Right lobe of liver (tissue), 6 donors: Measurements from ENCODE around the gene HDAC7. TPM values are rescaled to one million over a fixed set of nuclear protein-coding genes. Genes with fewer than 3 reads are reported as not detected.

Source experiments
- ATAC-seq, 4 donors: fragments of 200-7000 bp; cut with Tn5 transposase; one replicate each; pipeline ENCODE4 v1.9.1; 2020; ENCODE audit warnings: mild to moderate bottlenecking in 4 of 4, moderate library complexity in 4 of 4
- DNase-seq, 3 donors: peaks; one replicate each; pipeline ENCODE4 v3.0.0-alpha.2; 2020
- H3K27ac ChIP-seq, 3 donors: fragments of 200-600 bp; one replicate each; pipeline ENCODE4 v1.8.0; 2022
- H3K27me3 ChIP-seq, 2 donors: fragments of 200-600 bp; one replicate each; pipeline ENCODE4 v1.8.0; 2022
- H3K36me3 ChIP-seq, 4 donors: fragments of 200-600 bp; sonication (generic) in 1 of 4; one replicate each; pipeline versions ENCODE4 v1.5.1 to v1.8.0; 2017 to 2022; ENCODE audit warnings: control low read depth in 1 of 4
- H3K4me1 ChIP-seq, 4 donors: fragments of 200-600 bp; sonication (generic) in 1 of 4; one replicate each; pipeline versions ENCODE4 v1.5.1 to v1.8.0; 2017 to 2022; ENCODE audit warnings: control low read depth in 1 of 4
- H3K4me3 ChIP-seq, 3 donors: fragments of 200-600 bp; one replicate each; pipeline ENCODE4 v1.8.0; 2022
- H3K9me3 ChIP-seq, 4 donors: fragments of 200-600 bp; sonication (generic) in 1 of 4; one replicate each; pipeline versions ENCODE4 v1.5.1 to v1.8.0; 2017 to 2022; ENCODE audit warnings: control low read depth in 1 of 4
- CTCF ChIP-seq, 4 donors: fragments of 200-600 bp in 3 of 4; fragments of 450-650 bp in 1 of 4; IDR thresholded peaks; one replicate each; pipeline versions ENCODE4 v1.5.1 to v1.8.0; 2016 to 2022; ENCODE audit warnings: antibody characterized with exemption in 4 of 4, mild to moderate bottlenecking in 2 of 4
- POLR2A ChIP-seq: fragments of 450-650 bp; IDR thresholded peaks from one replicate; pipeline ENCODE4 v1.6.1; 2017; ENCODE audit warnings: antibody characterized with exemption, mild to moderate bottlenecking
- WGBS: methylation state at CpG from one replicate; pipeline ENCODE4 v1.1.6; 2018; ENCODE audit warnings: low coverage, low lambda C conversion rate; ENCODE audit not compliant: insufficient coverage; ENCODE audit errors: missing lambda C conversion rate; 5-methylcytosine and 5-hydroxymethylcytosine counted together
- intact Hi-C, 2 donors: fragments of 100-400 bp; cut with DNase I; formaldehyde crosslinking; loops; one replicate each; pipeline versions ENCODE4 v1.11.2 to v1.14.1; 2022
- total RNA-seq, 6 experiments: library from RNA; depleted of rRNA in 2 of 6; stranded (reverse); fragments of >200 nt in 2 of 6; fragmentation: NEBNext Ultra II Directional in 3 of 6; extraction: Animal tissue kit (Norgen Biotek cat#: 25700) in 3 of 6; gene quantifications; one replicate each; pipeline versions ENCODE4 v1.1.0 to v1.2.4, GENCODE V29; 2016 to 2023
- donor health status: DM: no; HTN: yes; CAD: no.
- donor health status: DM: no; HTN: no; CAD: no.
- donor health status: DM: no; HTN: no; CAD: no.
- donor health status: DM: no; HTN: yes; CAD: no.
- donor health status: DM: no; HTN: yes; CAD: no.

Gene HDAC7
- total RNA-seq, 6 experiments from 2014 or later, result 6.6 to 18.8 (median 8.4) TPM

GRCh38 chr12:47824198-47824597, 4.5 kb upstream of the HDAC7 start:
- Histone ChIP-seq H3K9me3 (no peaks in the 10 kb centered on the region), H3K27me3 (no peaks in the 10 kb centered on the region), H3K4me3 (no peak overlapping the region), H3K27ac (no peak overlapping the region), H3K36me3 (no peaks in the 10 kb centered on the region), H3K4me1 (peaks cover 0 to 3% (median 0%) of the 10 kb centered on the region in 4 donors)
- ATAC-seq (no peak), DNase-seq (no peak)
- intact Hi-C loops, result no loop called here
- TF ChIP-seq CTCF (IDR thresholded peaks at IDR 0.05) (no peak), POLR2A (no peak)
- 75% methylated on average over 2 of the region's 2 CpGs for WGBS

- H3K4me1 ChIP-seq, result peaks cover 0 to 3% (median 0%) of the 10 kb centered on the region in 4 donors
These were observed 3.9 kb upstream of the HDAC7 start for GRCh38 chr12:47823422-47824086.

GRCh38 chr12:47822863-47823262, 3.2 kb upstream of the HDAC7 start:
- Histone ChIP-seq H3K27me3 (no peaks in the 10 kb centered on the region), H3K4me3 (no peak overlapping the region), H3K9me3 (no peaks in the 10 kb centered on the region), H3K27ac (no peak overlapping the region), H3K4me1 (peaks cover 0 to 3% (median 0%) of the 10 kb centered on the region in 4 donors), H3K36me3 (no peaks in the 10 kb centered on the region)
- 94% methylated on average over 3 of the region's 3 CpGs for WGBS
- TF ChIP-seq CTCF (IDR thresholded peaks at IDR 0.05) (no peak), POLR2A (no peak)
- no peak for DNase-seq
- ATAC-seq, result no peak
- intact Hi-C loops, result no loop called here

More at GRCh38 chr12:47823422-47824086, 3.9 kb upstream of the HDAC7 start:
- intact Hi-C loops, result no loop called here
- Histone ChIP-seq H3K36me3 (no peaks in the 10 kb centered on the region), H3K27me3 (no peaks in the 10 kb centered on the region), H3K9me3 (no peaks in the 10 kb centered on the region), H3K4me3 (no peak overlapping the region), H3K27ac (no peak overlapping the region)
- no peak for DNase-seq
- WGBS, result 82% methylated on average over 5 of the region's 5 CpGs
- TF ChIP-seq POLR2A (no peak), CTCF (IDR thresholded peaks at IDR 0.05) (no peak)
- ATAC-seq, result no peak

- no peak for TF ChIP-seq CTCF (IDR thresholded peaks at IDR 0.05)
- TF ChIP-seq POLR2A, result no peak
- ATAC-seq, result no peak
- peaks cover 0 to 3% (median 0%) of the 10 kb centered on the region in 4 donors for H3K4me1 ChIP-seq
These were observed 2.7 kb upstream of the HDAC7 start for GRCh38 chr12:47822401-47822800.

More at GRCh38 chr12:47822401-47822800, 2.7 kb upstream of the HDAC7 start:
- 94% methylated on average over 2 of the region's 2 CpGs for WGBS
- no peaks in the 10 kb centered on the region for H3K9me3 ChIP-seq
- no peak overlapping the region for H3K27ac ChIP-seq
- DNase-seq, result peak in 1 of 3 donors; percentile 6
- H3K27me3 ChIP-seq, result no peaks in the 10 kb centered on the region
- no peaks in the 10 kb centered on the region for H3K36me3 ChIP-seq
- intact Hi-C loops, result no loop called here
- H3K4me3 ChIP-seq, result no peak overlapping the region
